Gastrocnemius medialis (tissue), 4 donors: ENCODE data around the gene CD34.

Experiments
- POLR2A ChIP-seq, 2 donors: fragments of 450-650 bp; IDR thresholded peaks; one replicate each; pipeline ENCODE4 v1.6.1; 2017; ENCODE audit warnings: antibody characterized with exemption in 2 of 2, mild to moderate bottlenecking in 2 of 2, moderate library complexity in 2 of 2
- TF ChIP-seq, protein P1 (sequence below), 5 experiments: fragments of 450-650 bp in 3 of 5; fragments of 200-600 bp in 2 of 5; sonication (generic) in 2 of 5; IDR thresholded peaks in 4 of 5; conservative IDR thresholded peaks in 1 of 5; 1 replicate in 4 of 5; 2 replicates in 1 of 5; pipeline ENCODE4 v1.5.1; 2016 to 2019; ENCODE audit warnings: antibody characterized with exemption in 5 of 5, mild to moderate bottlenecking in 3 of 5, moderate library complexity in 3 of 5

DNA sequence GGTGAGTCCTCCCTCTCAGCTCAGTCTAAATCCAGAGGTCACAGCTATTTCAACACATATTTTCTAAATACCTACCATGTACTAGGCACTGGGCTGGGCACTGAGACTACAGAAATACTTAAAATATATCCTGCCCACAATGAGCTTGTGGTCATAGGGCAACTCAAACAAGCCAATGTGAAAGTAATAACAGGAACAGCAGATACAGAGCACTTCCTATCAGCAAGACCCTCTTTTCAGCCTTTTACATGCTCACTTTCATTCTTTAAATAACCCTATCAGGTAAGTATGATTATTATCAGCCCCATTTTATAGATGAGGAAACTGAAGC lies 71.9 kb downstream of the CD34 start:
- TF ChIP-seq POLR2A (IDR thresholded peaks at IDR 0.05) = no peak
- TF ChIP-seq, protein P1, sequence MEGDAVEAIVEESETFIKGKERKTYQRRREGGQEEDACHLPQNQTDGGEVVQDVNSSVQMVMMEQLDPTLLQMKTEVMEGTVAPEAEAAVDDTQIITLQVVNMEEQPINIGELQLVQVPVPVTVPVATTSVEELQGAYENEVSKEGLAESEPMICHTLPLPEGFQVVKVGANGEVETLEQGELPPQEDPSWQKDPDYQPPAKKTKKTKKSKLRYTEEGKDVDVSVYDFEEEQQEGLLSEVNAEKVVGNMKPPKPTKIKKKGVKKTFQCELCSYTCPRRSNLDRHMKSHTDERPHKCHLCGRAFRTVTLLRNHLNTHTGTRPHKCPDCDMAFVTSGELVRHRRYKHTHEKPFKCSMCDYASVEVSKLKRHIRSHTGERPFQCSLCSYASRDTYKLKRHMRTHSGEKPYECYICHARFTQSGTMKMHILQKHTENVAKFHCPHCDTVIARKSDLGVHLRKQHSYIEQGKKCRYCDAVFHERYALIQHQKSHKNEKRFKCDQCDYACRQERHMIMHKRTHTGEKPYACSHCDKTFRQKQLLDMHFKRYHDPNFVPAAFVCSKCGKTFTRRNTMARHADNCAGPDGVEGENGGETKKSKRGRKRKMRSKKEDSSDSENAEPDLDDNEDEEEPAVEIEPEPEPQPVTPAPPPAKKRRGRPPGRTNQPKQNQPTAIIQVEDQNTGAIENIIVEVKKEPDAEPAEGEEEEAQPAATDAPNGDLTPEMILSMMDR (IDR thresholded peaks at IDR 0.05 in 4 of 5, conservative IDR thresholded peaks at IDR 0.05 in 1 of 5) = no peak
